ENCODE measurements around the gene HGD.
A peak's percentile ranks its signal among the peaks of the same experiment; 100 is the strongest.
"Not testable (repeated sequence)": the region's sequence is repeated elsewhere in the genome, so short reads cannot be mapped to it uniquely, and the experiment has no call there.

The HGD gene, protein sequence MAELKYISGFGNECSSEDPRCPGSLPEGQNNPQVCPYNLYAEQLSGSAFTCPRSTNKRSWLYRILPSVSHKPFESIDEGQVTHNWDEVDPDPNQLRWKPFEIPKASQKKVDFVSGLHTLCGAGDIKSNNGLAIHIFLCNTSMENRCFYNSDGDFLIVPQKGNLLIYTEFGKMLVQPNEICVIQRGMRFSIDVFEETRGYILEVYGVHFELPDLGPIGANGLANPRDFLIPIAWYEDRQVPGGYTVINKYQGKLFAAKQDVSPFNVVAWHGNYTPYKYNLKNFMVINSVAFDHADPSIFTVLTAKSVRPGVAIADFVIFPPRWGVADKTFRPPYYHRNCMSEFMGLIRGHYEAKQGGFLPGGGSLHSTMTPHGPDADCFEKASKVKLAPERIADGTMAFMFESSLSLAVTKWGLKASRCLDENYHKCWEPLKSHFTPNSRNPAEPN

DNA sequence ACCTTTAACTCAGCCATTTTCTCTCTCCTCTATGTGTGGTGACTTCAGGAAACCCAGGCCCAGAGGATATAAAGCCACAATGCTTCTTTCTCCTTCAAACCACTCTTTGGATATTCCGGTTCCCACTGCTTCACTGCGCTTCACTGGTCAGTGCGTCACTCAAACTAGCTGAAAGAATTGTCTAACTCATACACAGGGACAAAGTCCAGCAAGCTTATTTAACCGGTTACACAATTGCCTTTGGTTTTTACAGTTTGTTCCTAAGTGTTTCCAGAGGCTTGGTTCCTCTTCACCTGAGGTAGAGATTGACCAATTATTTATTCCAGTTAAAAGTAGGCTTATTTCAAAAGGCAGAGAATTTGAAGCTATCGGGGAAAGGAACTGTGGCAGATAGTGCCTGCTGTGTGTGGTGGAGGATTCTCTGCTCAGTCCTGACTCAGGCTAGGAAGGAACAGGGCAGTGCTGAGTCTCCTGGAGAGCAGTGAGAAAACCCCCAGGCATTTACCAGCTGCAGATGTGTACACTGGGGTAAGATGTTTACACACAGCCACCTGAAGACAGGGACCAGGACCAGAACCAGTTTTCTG lies at the start of gene HGD:
HGD (minus strand) TSS at position 145 of the 587 bp plus-strand sequence; CDS start at position 17, 128 bp downstream.
- no peaks in the 10 kb centered on the region for H3K27me3 Mint-ChIP-seq (ENCODE audit: low read depth, poor library complexity)
- TF ChIP-seq, protein P1, sequence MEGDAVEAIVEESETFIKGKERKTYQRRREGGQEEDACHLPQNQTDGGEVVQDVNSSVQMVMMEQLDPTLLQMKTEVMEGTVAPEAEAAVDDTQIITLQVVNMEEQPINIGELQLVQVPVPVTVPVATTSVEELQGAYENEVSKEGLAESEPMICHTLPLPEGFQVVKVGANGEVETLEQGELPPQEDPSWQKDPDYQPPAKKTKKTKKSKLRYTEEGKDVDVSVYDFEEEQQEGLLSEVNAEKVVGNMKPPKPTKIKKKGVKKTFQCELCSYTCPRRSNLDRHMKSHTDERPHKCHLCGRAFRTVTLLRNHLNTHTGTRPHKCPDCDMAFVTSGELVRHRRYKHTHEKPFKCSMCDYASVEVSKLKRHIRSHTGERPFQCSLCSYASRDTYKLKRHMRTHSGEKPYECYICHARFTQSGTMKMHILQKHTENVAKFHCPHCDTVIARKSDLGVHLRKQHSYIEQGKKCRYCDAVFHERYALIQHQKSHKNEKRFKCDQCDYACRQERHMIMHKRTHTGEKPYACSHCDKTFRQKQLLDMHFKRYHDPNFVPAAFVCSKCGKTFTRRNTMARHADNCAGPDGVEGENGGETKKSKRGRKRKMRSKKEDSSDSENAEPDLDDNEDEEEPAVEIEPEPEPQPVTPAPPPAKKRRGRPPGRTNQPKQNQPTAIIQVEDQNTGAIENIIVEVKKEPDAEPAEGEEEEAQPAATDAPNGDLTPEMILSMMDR (IDR thresholded peaks at IDR 0.05): no peak
- peaks cover 6% of the 10 kb centered on the region for H3K4me1 Mint-ChIP-seq
- H3K9me3 Mint-ChIP-seq: peaks cover 24% of the 10 kb centered on the region
- no peak within 1 kb of the TSS for H3K4me3 Mint-ChIP-seq
- H3K36me3 Mint-ChIP-seq (ENCODE audit: low read depth): peaks cover 11% of the 10 kb centered on the region
- H3K27ac Mint-ChIP-seq: no peak within 1 kb of the TSS
- no peak for DNase-seq

DNA sequence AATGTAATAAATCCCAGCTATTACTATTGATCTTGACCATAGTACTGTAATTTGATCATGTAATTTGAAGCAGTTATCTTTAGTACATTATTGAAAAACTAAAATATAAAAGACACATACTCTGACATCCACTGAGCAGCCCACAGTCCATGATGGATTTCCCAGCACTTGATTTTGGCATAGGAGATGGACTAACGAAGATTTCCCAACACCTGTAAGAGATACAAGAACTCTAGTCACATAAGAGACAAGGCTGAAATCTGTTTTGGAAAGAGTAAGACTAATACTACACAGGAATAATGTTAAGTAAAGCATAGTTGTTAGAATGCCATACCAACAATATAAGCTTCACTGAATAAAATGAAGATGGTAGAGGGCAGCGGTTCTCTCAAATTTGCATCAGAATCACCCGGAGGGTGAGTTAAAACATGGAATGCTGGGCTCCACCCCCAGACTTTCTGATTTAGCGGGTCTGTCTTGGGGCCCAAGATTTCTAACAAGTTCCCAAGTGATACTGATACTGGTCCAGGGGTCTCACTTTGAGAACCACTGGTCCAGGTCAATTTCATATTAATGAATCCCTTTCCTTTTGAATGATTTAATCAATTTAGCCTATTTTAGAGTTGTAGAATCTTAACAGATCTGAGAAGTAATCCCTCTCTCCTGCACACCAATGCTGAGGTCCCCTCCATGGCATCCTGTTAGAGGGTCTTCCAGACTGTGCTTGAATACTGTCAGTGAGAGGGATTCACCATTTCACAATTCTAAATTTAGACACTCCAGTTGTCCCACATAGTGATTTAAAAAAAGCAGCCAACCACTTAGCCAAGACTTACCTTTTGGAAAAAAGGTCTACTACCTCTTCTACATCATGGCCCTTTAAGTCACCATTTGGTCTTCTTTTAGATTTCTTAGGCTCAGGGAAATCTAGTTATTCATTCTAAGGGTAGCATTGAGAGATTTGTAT lies 48.8 kb upstream of the HGD start:
- Mint-ChIP-seq H3K27ac (no peak overlapping the region), H3K9me3 (peaks cover 29% of the 10 kb centered on the region), H3K4me3 (no peak overlapping the region)

DNA sequence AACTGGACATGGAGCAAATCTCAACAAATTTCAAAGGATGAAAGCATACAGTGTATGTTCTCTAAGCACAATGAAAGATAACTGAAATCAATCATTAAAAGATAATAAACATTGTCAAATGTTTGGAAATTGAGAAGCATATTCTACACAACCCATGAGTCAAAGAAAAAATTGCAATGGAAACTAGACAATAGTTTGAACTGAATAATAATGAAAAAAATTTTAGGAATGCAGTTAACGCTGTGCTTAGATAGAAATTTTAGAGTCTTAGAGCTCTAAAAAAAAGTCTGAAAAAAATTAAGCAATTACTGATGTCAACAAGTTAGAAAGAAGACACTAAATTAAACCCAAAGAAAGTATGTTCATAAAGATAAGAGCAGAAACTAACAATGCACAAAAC lies 44.8 kb upstream of the HGD start:
- Mint-ChIP-seq H3K4me3 (no peak overlapping the region), H3K4me1 (no peaks in the 10 kb centered on the region), H3K9me3 (peaks cover 11% of the 10 kb centered on the region), H3K36me3 (ENCODE audit: low read depth) (peaks cover 17% of the 10 kb centered on the region), H3K27ac (no peak overlapping the region), H3K27me3 (ENCODE audit: low read depth, poor library complexity) (no peaks in the 10 kb centered on the region)
- TF ChIP-seq, protein P1 (IDR thresholded peaks at IDR 0.05): no peak
- DNase-seq: no peak

More for the DNA sequence above, 48.8 kb upstream of the HGD start:
- no peak for DNase-seq
- TF ChIP-seq, protein P1 (IDR thresholded peaks at IDR 0.05): no peak
- Mint-ChIP-seq H3K27me3 (ENCODE audit: low read depth, poor library complexity) (no peaks in the 10 kb centered on the region), H3K36me3 (ENCODE audit: low read depth) (peaks cover 17% of the 10 kb centered on the region), H3K4me1 (no peaks in the 10 kb centered on the region)

DNA sequence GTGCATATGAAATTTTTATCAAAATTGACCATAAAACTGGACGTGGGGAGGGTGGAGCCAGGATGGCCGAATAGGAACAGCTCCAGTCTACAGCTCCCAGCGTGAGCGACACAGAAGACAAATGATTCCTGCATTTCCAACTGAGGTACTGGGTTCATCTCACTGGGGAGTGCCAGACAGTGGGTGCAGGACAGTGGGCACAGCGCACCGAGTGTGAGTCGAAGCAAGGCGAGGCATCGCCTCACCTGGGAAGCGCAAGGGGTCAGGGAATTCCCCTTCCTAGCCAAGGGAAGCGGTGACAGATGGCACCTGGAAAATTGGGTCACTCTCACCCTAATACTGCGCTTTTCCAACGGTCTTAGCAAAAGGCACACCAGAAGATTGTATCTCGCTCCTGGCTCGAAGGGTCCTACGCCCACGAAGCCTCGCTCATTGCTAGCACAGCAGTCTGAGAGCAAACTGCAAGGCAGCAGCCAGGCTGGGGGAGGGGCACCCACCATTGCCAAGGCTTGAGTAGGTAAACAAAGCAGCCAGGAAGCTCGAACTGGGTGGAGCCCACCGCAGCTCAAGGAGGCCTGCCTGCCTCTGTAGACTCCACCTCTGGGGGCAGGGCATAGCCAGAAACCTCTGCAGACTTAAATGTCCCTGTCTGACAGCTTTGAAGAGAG lies 37.3 kb upstream of the HGD start:
- Mint-ChIP-seq H3K4me3 (peak overlapping the region; percentile 78), H3K36me3 (ENCODE audit: low read depth) (peaks cover 11% of the 10 kb centered on the region), H3K4me1 (peaks cover 14% of the 10 kb centered on the region), H3K9me3 (peaks cover 14% of the 10 kb centered on the region)
- not testable (repeated sequence) for H3K27ac Mint-ChIP-seq; H3K27me3 Mint-ChIP-seq (ENCODE audit: low read depth, poor library complexity)
- DNase-seq: peak; percentile 66

DNA sequence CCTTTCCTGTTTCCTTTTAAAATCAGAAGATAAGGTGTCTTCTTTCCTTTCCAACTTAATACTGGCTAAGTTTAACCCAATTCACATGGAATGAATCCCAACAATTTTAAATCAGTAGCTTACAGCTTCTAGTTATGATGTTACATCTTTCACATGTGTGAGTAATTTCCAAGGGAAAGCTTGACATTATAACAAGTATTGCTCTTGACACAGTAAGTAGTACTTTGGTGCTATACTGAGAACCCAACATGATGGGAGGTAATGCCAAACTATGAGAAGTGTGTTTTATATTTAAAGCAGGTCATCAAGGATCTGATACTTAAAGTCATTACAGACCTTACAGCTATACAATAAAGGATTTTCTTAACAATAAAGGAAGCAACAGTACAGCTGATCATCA lies 31.2 kb upstream of the HGD start:
- no peak overlapping the region for H3K27ac Mint-ChIP-seq
- H3K9me3 Mint-ChIP-seq: no peaks in the 10 kb centered on the region
- H3K36me3 Mint-ChIP-seq (ENCODE audit: low read depth): no peaks in the 10 kb centered on the region
- no peaks in the 10 kb centered on the region for H3K4me1 Mint-ChIP-seq
- DNase-seq: no peak
- TF ChIP-seq, protein P1 (IDR thresholded peaks at IDR 0.05): no peak
- H3K4me3 Mint-ChIP-seq: no peak overlapping the region
- no peaks in the 10 kb centered on the region for H3K27me3 Mint-ChIP-seq (ENCODE audit: low read depth, poor library complexity)

Data from nephron progenitor cell (in vitro differentiated cells).